Dermis microvascular lymphatic vessel endothelial cell (primary cell): ENCODE measurements around the gene CHMP5. TPM values are rescaled to one million over a fixed set of nuclear protein-coding genes. Genes with fewer than 3 reads are reported as not detected.
A peak's percentile ranks its signal among the peaks of the same experiment; 100 is the strongest.
"Not testable (repeated sequence)": the region's sequence is repeated elsewhere in the genome, so short reads cannot be mapped to it uniquely, and the experiment has no call there.

Experiments used
- DNase-seq, 2 donors: peaks; one replicate each; pipeline versions ENCODE4 v3.0.0 to v3.0.0-alpha.2; 2010; ENCODE audit warnings: low read depth in 2 of 2
- total RNA-seq: library from RNA; depleted of rRNA; stranded (reverse); fragments of >200 nt; gene quantifications from 2 replicates; pipeline ENCODE4 v1.2.1, GENCODE V29; 2014

CHMP5 gene
- total RNA-seq, 1 donor from 2014 or later = 66.5 TPM

DNA sequence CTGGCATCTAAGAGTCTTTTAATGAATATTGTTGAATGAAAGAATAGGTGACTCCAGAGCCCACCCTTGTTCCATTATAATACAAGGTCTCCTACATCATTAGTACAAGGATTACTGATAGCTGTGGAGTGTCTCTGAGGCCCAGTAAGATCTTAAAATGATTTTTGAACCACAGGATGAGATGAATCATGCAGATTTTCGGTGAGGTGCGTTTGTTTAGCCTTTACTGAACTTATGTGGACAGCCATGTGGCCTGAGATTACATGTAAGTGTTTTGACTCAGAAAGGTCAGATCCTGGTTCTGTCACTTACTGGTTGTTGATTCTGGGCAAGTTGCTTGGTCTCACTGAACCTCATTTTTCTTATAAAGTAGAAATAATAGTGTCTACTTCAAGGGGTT, 47.1 kb downstream of the CHMP5 start:
- DNase-seq = no peak

DNA sequence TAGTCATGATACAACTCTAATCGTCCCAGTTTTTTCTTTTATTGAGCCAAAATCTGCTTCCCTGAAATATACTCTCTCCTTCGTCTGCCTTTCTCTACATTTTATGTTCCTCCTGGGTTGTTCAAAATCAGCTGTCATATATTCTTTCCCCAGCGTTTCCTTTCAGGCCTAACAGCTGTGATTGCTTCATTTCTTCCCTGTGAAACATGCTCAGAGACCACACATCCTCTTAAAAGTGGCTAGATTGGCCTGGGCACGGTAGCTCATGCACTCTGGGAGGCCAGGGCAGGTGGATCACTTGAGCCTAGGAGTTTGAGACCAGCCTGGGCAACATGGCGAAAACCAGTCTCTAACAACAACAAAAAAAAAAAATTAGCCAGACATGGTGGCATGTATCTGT, 50.5 kb downstream of the CHMP5 start:
- DNase-seq = no peak

DNA sequence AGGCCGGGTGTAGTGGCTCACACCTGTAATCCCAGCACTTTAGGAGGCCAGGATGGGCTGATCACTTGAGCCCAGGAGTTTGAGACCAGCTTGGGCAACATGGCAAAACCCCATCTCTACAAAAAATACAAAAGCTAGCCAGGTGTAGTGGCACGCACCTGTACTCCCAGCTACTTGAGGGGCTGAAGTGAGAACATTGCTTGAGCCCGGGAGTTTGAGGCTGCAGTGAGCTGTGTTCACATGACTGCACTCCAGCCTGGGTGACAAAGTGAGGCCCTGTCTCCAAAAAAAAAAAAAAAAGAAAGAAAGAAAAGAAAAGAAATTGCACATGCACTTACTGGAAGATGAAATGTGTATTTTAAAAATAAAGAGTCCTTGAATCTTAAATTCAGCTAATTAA, 52.3 kb downstream of the CHMP5 start:
- DNase-seq = not testable (repeated sequence)

DNA sequence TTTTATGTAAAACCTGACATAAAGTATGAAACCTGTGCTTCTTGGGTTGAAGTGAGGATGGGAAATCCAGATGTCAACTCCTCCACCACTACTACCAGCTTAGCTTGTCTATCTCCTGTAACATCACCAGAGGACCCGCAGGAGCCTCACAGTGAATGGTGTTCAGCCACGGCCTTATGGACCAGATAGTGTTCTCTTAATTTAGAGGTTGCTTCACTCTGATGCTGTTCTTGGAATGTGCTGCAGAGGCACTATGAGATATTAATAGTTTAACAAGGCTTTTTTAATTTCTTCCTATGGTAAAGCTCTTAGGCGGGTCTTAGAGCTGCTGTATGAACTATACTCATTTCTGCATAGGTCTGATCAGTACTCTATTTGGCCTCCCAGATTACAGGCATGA, 53.4 kb downstream of the CHMP5 start:
- no peak for DNase-seq

DNA sequence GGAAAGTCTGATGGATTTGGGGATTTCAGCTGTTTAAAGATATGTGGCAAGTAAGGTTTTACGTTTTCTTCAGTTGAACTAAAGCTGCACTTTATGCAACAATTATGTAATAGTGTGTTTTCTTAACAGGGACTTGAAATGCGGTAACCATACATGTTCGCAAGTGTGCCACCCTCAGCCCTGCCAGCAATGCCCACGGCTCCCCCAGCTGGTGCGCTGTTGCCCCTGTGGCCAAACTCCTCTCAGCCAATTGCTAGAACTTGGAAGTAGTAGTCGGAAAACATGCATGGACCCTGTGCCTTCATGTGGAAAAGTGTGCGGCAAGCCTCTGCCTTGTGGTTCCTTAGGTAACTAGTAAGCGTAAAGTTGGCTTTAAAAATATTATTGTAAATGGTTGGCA, 53.9 kb downstream of the CHMP5 start:
- DNase-seq = no peak

DNA sequence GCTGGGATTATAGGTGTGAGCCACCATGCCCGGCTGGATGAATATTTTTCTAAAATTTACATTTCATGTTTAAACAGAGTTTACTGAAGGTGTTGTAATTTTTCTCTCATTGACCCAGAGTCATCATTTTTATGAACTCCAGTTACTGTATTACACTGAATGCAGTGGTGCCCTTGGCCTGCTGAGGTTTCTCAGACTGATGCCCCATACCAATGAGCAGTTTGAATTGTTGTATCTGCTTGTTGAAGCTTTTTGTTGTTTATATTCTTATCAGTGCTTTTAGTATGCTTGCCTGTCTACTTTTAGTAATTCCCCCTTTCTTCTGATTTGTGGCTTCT, 55.4 kb downstream of the CHMP5 start:
- DNase-seq = no peak

DNA sequence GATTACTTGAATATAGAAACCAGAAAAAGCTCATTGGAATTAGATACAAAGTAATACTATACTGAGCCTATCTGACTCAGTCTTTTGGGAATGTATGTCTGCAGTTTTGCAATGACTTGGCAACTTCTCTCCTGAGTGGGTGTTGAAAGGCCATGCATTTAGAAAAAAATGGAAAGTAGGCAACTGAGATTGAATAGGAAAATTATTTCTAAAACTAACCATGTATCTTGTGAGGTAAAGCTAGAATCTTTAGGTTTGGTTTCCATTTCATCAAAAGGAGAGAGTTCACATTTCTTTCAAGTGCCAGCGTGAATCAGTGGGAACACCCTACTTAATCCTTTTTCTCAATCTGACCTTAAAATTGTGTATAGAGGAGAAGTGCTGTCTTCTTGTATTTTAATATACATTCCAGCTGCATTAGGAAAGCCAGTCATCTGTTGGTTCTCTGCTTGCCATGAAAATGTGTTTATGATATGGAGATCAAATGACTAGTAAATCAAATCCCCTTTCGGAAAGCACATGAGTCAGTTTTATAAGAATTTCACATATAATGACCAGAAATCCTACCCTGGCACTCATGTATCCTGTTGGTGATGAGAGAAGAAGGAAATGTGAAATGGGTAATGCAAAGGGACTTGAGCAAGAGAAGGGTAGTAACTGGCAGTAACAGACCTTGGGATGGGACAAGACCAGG, 55.9 kb downstream of the CHMP5 start:
- DNase-seq = peak; percentile 25 to 81

DNA sequence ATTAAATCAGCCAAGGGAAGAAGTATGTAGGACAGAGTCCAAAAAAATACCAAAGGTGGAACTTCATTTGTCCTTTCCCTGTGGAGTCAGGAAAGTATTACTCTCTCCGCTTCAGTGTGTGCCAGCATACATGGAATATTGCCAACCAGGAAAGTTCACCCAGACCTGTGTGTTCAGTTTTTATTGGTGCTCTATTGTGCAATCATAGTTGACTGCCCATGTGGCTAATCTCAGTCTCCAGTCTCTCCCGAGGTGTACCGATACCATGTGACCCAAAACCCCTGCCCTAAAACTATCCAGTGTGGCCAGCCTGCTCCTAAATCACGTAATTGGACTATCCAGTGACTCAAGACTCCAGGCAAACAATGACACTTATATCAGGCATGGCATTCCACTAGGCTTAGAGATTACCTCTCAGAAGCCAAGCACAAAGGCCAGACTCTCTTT, 64.3 kb downstream of the CHMP5 start:
- DNase-seq = peak; percentile 85 to 95

DNA sequence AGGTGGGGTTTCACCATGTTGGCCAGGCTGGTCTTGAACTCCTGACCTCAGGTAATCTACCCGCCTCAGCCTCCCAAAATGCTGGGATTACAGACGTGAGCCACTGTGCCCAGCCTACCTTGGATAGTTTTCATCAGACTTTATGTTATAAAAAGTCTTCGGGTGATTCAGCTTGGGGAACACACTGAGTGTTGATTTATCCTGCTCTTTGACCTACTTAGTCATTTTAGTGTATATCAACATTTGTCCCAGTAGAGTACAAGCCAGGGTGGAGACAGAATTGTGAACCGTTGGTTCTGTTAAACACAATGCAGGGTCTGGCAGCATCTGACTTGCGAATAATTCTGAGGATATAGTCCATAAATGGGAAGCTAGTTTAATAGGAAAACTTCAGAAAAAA, 65.1 kb downstream of the CHMP5 start:
- peak in 1 of 2 donors; percentile 90 for DNase-seq

DNA sequence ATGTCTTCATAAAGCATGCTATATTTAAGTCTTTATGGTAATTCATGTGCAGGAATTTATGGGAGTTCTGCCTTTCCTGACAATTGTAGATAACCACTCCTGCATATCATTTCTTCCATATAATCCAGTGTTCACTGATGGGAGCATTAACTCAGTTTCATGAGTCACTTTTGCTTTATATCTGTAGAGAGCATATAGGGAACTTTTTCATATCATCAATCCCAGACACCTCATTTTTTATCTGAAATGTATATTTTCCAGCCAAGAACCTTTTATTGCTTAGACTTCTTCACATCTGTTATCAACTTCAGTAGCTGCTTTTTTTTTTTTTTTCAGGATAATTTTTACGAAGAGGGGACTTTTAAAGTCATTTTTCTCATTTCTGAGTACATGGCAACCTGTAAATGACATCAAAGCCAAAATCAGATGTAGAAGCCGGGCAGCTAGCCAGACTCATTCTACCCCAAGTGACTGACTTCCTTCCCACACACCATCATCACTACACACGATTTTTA, 66.6 kb downstream of the CHMP5 start:
- DNase-seq = peak; percentile 72 to 90

Other genes starting within 250 kb of the CHMP5 start
- gene DNAJA1, start 239.8 kb upstream of the CHMP5 start, total RNA-seq = 95.8 and 111 TPM in 2 replicates
- 30.3 and 36.2 TPM in 2 replicates for gene SMU1, start 188.4 kb upstream of the CHMP5 start, total RNA-seq
- gene B4GALT1, start 97.7 kb upstream of the CHMP5 start, total RNA-seq = 12.1 and 21.2 TPM in 2 replicates
- not detected in 2 replicates for gene SPINK4, start 24.9 kb upstream of the CHMP5 start, total RNA-seq
- 33.5 and 48.3 TPM in 2 replicates for gene BAG1, start 341 bp upstream of the CHMP5 start, total RNA-seq
- gene NFX1, start 25.5 kb downstream of the CHMP5 start, total RNA-seq = 8.6 and 11.1 TPM in 2 replicates
- gene AQP7, start 137.5 kb downstream of the CHMP5 start, total RNA-seq = not detected in 2 replicates
- 0.25 and 0.39 TPM in 2 replicates for gene AQP3, start 182.5 kb downstream of the CHMP5 start, total RNA-seq
- 11.7 and 17.2 TPM in 2 replicates for gene NOL6, start 208.9 kb downstream of the CHMP5 start, total RNA-seq